Ovary (tissue), 9 donors: ENCODE data around the gene PINLYP. TPM values are rescaled to one million over a fixed set of nuclear protein-coding genes. Genes with fewer than 3 reads are reported as not detected.

Source experiments
- DNase-seq, 5 donors: peaks; one replicate each; pipeline ENCODE4 v3.0.0-alpha.2; 2019 to 2020
- H3K27ac ChIP-seq, 2 donors: fragments of 200-600 bp; one replicate each; pipeline versions ENCODE4 v1.5.1 to v1.8.0; 2019 to 2022
- H3K27me3 ChIP-seq: fragments of 200-600 bp; one replicate; pipeline ENCODE4 v1.8.0; 2022
- H3K36me3 ChIP-seq: fragments of 200-600 bp; sonication (generic); one replicate; pipeline ENCODE4 v1.5.1; 2019
- H3K4me1 ChIP-seq: one replicate; pipeline ENCODE4 v1.8.1; 2013; ENCODE audit warnings: mild to moderate bottlenecking, moderate library complexity; ENCODE audit not compliant: insufficient read depth
- H3K4me3 ChIP-seq: fragments of 200-600 bp; sonication (generic); one replicate; pipeline ENCODE4 v1.5.1; 2017
- H3K9me3 ChIP-seq, 2 donors: fragments of 200-600 bp in 1 of 2; sonication (generic) in 1 of 2; one replicate each; pipeline versions ENCODE4 v1.5.1 to v1.8.1; 2013 to 2019; ENCODE audit warnings: mild to moderate bottlenecking in 1 of 2, moderate library complexity in 1 of 2
- EP300 ChIP-seq: sonication (generic); formaldehyde crosslinking; IDR thresholded peaks from one replicate; pipeline ENCODE4 v1.6.1; 2017; ENCODE audit warnings: antibody characterized with exemption
- POLR2A ChIP-seq: fragments of 450-650 bp; IDR thresholded peaks from one replicate; pipeline ENCODE4 v1.6.1; 2017; ENCODE audit warnings: antibody characterized with exemption, mild to moderate bottlenecking, moderate library complexity
- WGBS, 3 donors: extraction: QIAGEN DNeasy Blood & Tissue Kit in 1 of 3; methylation state at CpG; one replicate each; pipeline versions ENCODE4 v1.1.5 to v1.1.7; 2013 to 2017; 5-methylcytosine and 5-hydroxymethylcytosine counted together
- intact Hi-C, 4 donors: fragments of 100-400 bp; cut with DNase I; formaldehyde crosslinking; loops; one replicate each; pipeline versions ENCODE4 v1.11.0 to v1.15.1; 2022 to 2023
- polyA plus RNA-seq, 2 donors: library from polyadenylated mRNA; stranded (reverse); fragments of 200-250 nt in 1 of 2; fragments of 350-450 nt in 1 of 2; fragmentation: Illumina TruSeq in 1 of 2; extraction: RNeasy Lipid Tissue Mini Kit (QIAGEN cat#74804) in 1 of 2; gene quantifications; one replicate each; pipeline ENCODE4 v1.2.3, GENCODE V29; 2013 to 2014
- total RNA-seq, 7 donors: library from RNA; depleted of rRNA in 2 of 7; stranded (reverse); fragments of >200 nt in 2 of 7; fragmentation: NEBNext Ultra II Directional in 3 of 7; extraction: Animal tissue kit (Norgen Biotek cat#: 25700) in 3 of 7; gene quantifications; one replicate each; pipeline versions ENCODE4 v1.1.0 to v1.2.4, GENCODE V29; 2016 to 2023
- TF ChIP-seq, protein P1 (sequence below), 3 donors: fragments of 450-650 bp in 2 of 3; fragments of 200-600 bp in 1 of 3; IDR thresholded peaks; one replicate each; pipeline versions ENCODE4 v1.5.1 to v1.8.0; 2016 to 2022; ENCODE audit warnings: antibody characterized with exemption in 3 of 3, mild to moderate bottlenecking in 1 of 3
- donor health status: DM: no; HTN: no; CAD: no; lungs with moderate emphysema.
- donor health status: DM: no; HTN: no; CAD: no.
- donor health status: Bipolar disorder and iron deficiency.
- donor health status: DM: yes; HTN: yes; CAD: no.
- donor health status: DM: no; HTN: no; CAD: no.
- donor health status: DM: yes; HTN: yes; CAD: no.

Gene PINLYP
- total and polyA plus RNA-seq, 9 donors: 10.6 to 29.9 (median 18.0) TPM

DNA sequence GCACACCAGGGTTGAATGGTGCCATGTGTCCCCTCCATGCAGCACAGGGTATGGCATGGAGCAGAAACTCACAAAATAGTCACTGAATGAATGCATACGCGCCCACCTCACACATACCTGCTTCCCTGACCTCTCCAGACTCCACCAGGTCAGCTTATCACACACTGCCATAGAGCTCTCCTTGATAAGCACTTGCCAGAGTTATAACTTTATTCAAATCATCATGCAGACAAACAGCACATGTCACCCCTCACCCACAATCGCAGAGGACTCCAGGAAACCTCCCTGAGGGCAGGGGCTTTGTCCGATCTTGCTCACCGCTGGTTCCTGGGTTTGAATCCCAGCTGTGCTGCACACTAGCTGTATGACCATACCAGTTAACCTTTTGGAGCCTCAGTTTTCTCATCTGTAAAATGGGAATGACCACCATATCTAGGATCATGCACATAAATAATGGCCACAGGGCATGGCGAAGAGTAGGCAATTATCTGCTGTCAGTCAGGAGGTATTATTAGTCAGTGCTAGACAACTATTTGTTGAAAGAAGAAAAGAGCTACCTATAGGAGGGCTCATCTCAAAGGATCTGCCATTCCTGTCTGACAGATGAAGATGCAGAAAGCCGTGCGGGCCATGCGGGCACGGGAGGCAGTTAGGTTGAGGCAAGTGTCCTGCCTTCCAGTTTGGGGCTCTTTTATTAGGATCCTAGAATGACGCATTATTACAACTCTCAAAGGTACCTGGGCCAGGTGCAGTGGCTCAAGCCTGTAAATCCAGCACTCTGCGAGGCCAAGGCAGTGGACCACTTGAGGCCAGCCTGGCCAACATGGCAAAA lies 14.2 kb upstream of the PINLYP start:
- H3K27ac ChIP-seq: no peak overlapping the region
- no peak overlapping the region for H3K4me3 ChIP-seq
- H3K27me3 ChIP-seq: no peaks in the 10 kb centered on the region
- peaks cover 3% of the 10 kb centered on the region for H3K4me1 ChIP-seq
- DNase-seq: no peak
- 91 to 96% (median 94%) methylated on average over 12 of the region's 12 CpGs for WGBS, 3 donors
- H3K36me3 ChIP-seq: no peaks in the 10 kb centered on the region
- H3K9me3 ChIP-seq: no peaks in the 10 kb centered on the region
- TF ChIP-seq POLR2A (no peak), EP300 (no peak)
- TF ChIP-seq, protein P1, sequence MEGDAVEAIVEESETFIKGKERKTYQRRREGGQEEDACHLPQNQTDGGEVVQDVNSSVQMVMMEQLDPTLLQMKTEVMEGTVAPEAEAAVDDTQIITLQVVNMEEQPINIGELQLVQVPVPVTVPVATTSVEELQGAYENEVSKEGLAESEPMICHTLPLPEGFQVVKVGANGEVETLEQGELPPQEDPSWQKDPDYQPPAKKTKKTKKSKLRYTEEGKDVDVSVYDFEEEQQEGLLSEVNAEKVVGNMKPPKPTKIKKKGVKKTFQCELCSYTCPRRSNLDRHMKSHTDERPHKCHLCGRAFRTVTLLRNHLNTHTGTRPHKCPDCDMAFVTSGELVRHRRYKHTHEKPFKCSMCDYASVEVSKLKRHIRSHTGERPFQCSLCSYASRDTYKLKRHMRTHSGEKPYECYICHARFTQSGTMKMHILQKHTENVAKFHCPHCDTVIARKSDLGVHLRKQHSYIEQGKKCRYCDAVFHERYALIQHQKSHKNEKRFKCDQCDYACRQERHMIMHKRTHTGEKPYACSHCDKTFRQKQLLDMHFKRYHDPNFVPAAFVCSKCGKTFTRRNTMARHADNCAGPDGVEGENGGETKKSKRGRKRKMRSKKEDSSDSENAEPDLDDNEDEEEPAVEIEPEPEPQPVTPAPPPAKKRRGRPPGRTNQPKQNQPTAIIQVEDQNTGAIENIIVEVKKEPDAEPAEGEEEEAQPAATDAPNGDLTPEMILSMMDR (IDR thresholded peaks at IDR 0.05): no peak
- intact Hi-C loops: no loop called here

DNA sequence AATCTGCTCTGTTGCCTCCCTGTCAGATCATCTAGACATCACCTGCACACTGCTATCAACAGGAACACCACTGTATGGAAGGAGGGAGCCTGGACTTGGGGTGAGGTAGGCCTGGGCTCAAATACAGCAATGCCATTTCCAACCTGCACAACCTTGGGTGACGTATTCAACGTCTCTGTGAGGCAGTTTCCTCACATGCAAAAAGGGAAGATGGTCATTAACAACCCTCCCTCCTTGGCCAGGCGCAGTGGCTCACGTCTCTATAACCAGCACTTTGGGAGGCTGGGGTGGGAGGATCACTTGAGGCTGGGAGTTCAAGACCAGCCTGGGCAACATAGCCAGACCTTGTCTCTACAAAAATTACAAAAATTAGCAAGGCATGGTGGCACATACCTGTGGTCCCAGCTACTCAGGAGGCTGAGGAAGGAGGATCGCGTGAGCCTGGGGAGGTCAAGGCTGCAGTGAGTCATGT lies 13.3 kb upstream of the PINLYP start:
- Histone ChIP-seq H3K27ac (no peak overlapping the region), H3K36me3 (no peaks in the 10 kb centered on the region), H3K4me1 (peaks cover 3% of the 10 kb centered on the region), H3K27me3 (no peaks in the 10 kb centered on the region), H3K4me3 (no peak overlapping the region), H3K9me3 (no peaks in the 10 kb centered on the region)
- no peak for DNase-seq
- WGBS, 3 donors: 83 to 91% (median 86%) methylated on average over 6 of the region's 6 CpGs
- intact Hi-C loops: no loop called here
- TF ChIP-seq EP300 (no peak), POLR2A (no peak)
- TF ChIP-seq, protein P1 (IDR thresholded peaks at IDR 0.05): no peak

DNA sequence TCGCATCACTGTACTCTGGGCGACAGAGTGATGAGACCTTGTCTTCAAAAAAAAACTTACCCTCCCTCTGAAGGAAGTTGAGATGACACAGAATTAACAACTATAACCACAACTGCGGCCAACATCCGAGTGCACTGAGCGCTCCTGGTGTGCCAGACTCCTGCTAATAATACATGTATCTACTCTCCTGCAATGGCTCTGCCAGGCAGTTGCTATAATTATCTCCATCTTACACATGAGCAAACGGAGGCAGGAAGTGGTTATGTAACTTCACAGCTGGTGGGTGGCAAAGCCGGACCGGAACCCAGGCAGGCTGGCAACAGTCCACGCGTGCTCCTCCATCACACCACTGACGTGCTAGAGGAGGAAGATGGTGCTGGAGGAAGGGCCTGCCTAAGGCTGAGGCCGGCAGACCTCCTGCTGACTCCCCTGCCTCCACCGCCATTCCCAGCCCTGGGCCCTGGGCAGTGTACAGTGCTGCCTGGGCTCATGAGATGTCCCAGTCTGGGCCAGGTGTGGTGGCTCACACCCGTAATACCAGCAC lies 12.8 kb upstream of the PINLYP start:
- intact Hi-C loops: no loop called here
- Histone ChIP-seq H3K27me3 (no peaks in the 10 kb centered on the region), H3K9me3 (no peaks in the 10 kb centered on the region), H3K36me3 (no peaks in the 10 kb centered on the region), H3K4me1 (peaks cover 3% of the 10 kb centered on the region), H3K4me3 (no peak overlapping the region), H3K27ac (no peak overlapping the region)
- WGBS, 3 donors: 58 to 64% (median 63%) methylated on average over 14 of the region's 14 CpGs
- peak in 4 of 5 donors; percentile 45 to 55 (median 52) for DNase-seq
- TF ChIP-seq POLR2A (no peak), EP300 (no peak)
- TF ChIP-seq, protein P1 (IDR thresholded peaks at IDR 0.05): no peak

DNA sequence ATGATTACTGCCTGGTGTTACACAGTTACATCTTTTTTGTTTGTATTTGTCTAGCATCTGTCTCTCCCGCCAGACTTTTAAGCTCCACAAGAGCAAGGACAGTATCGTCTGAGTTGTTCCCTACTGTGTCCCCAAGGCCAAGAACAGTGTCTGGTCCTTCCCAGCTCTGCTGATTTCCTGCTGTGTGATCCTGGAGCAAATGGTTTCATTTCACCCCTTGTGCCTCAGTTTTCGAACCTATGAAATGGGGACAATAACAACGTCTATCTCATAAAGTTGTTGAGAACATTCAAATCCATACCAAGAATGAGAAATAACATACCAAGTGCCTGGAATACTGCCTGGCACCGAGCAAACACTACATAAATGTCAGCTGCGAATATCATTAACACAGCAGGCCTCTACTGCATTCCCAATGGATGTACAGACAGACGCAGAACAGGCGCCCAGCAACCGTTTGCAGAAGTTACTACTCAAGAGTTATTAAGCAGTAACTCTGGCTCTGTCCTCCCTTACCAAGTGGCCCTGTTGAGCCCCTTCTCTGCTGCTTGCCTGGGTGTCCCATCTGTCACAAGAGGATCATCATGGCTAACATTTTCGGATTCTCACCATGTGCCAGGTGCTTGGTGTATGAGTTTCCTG lies 11.7 kb upstream of the PINLYP start:
- 91 to 92% (median 91%) methylated on average over 10 of the region's 10 CpGs for WGBS, 3 donors
- Histone ChIP-seq H3K36me3 (no peaks in the 10 kb centered on the region), H3K9me3 (no peaks in the 10 kb centered on the region), H3K27me3 (no peaks in the 10 kb centered on the region), H3K27ac (no peak overlapping the region), H3K4me3 (no peak overlapping the region), H3K4me1 (peaks cover 3% of the 10 kb centered on the region)
- intact Hi-C loops: no loop called here
- TF ChIP-seq EP300 (no peak), POLR2A (no peak)
- TF ChIP-seq, protein P1 (IDR thresholded peaks at IDR 0.05): no peak
- DNase-seq: no peak
